GM23248 (cell line): ENCODE measurements around the gene SIVA1. TPM values are rescaled to one million over a fixed set of nuclear protein-coding genes. Genes with fewer than 3 reads are reported as not detected.

Source experiments
- DNase-seq: peaks from one replicate; pipeline ENCODE4 v3.0.0-alpha.2; 2015
- H2AFZ ChIP-seq: fragments of 200-600 bp; sonication (generic); 2 replicates; pipeline ENCODE4 v1.6.1; 2016; ENCODE audit warnings: antibody characterized with exemption
- H3F3A ChIP-seq: fragments of 200-600 bp; sonication (generic); 2 replicates; pipeline ENCODE4 v1.6.1; 2016; ENCODE audit warnings: mild to moderate bottlenecking, antibody characterized with exemption, mixed run types; ENCODE audit not compliant: insufficient read depth
- H3K27ac ChIP-seq: fragments of 200-600 bp; sonication (generic); 2 replicates; pipeline ENCODE4 v1.5.1; 2016; ENCODE audit warnings: mild to moderate bottlenecking
- H3K27me3 ChIP-seq: fragments of 200-600 bp; sonication (generic); replicated peaks from 2 replicates; pipeline ENCODE4 v1.6.1; 2016; ENCODE audit warnings: mild to moderate bottlenecking; ENCODE audit not compliant: insufficient read depth
- H3K36me3 ChIP-seq: fragments of 200-600 bp; sonication (generic); 2 replicates; pipeline ENCODE4 v1.6.1; 2016; ENCODE audit warnings: low read depth, mild to moderate bottlenecking
- H3K4me1 ChIP-seq: fragments of 200-600 bp; sonication (generic); 2 replicates; pipeline ENCODE4 v1.6.1; 2016; ENCODE audit warnings: mild to moderate bottlenecking; ENCODE audit not compliant: insufficient read depth
- H3K4me2 ChIP-seq: fragments of 200-600 bp; sonication (generic); one replicate; pipeline ENCODE4 v1.6.1; 2016; ENCODE audit warnings: mild to moderate bottlenecking; ENCODE audit not compliant: unreplicated experiment
- H3K4me3 ChIP-seq: fragments of 200-600 bp; sonication (generic); 2 replicates; pipeline ENCODE4 v1.5.1; 2016; ENCODE audit warnings: mild to moderate bottlenecking
- H3K79me2 ChIP-seq: fragments of 200-600 bp; sonication (generic); 2 replicates; pipeline ENCODE4 v1.6.1; 2016; ENCODE audit warnings: mild to moderate bottlenecking; ENCODE audit not compliant: insufficient read depth
- H3K9ac ChIP-seq: fragments of 200-600 bp; sonication (generic); 2 replicates; pipeline ENCODE4 v1.6.1; 2016; ENCODE audit warnings: mild to moderate bottlenecking
- H3K9me2 ChIP-seq: fragments of 200-600 bp; sonication (generic); 2 replicates; pipeline ENCODE4 v1.6.1; 2016; ENCODE audit warnings: mixed run types, mild to moderate bottlenecking, moderate library complexity; ENCODE audit not compliant: insufficient read depth
- H3K9me3 ChIP-seq: fragments of 200-600 bp; sonication (generic); one replicate; pipeline ENCODE4 v1.6.1; 2017; ENCODE audit warnings: low read depth
- H4K20me1 ChIP-seq: fragments of 200-600 bp; sonication (generic); 2 replicates; pipeline ENCODE4 v1.6.0; 2016; ENCODE audit not compliant: insufficient read depth
- EZH2 ChIP-seq: fragments of 200-600 bp; sonication (generic); IDR thresholded peaks from 2 replicates; pipeline ENCODE4 v1.6.1; 2018; ENCODE audit warnings: antibody characterized with exemption, mild to moderate bottlenecking; ENCODE audit not compliant: insufficient read depth, poor library complexity, severe bottlenecking
- EZH2phosphoT487 ChIP-seq: fragments of 200-600 bp; sonication (generic); IDR thresholded peaks from 2 replicates; pipeline ENCODE4 v1.6.1; 2018; ENCODE audit warnings: antibody characterized with exemption, moderate library complexity, mild to moderate bottlenecking, low read depth; ENCODE audit not compliant: insufficient read depth
- WGBS, 2 experiments: methylation state at CpG; one replicate each; pipeline ENCODE4 v1.1.6; 2015 to 2017; ENCODE audit warnings: low lambda C conversion rate in 2 of 2, low coverage in 1 of 2; ENCODE audit errors: missing lambda C conversion rate in 2 of 2; 5-methylcytosine and 5-hydroxymethylcytosine counted together
- in situ Hi-C: fragments of 300-500 bp; cut with MboI; formaldehyde crosslinking; loops from 2 replicates; pipeline ENCODE4 v1.15.0; 2020
- polyA plus RNA-seq: library from polyadenylated mRNA; unstranded; fragments of >200 nt; fragmentation: Nextera tagmentation; extraction: Ambion mirVana; gene quantifications from 2 replicates; pipeline ENCODE4 v1.2.1, GENCODE V29; 2016
- total RNA-seq: library from RNA; depleted of rRNA; stranded (reverse); fragments of >200 nt; shearing (Covaris generic); gene quantifications from 2 replicates; pipeline ENCODE4 v1.2.3, GENCODE V29; 2014

SIVA1 gene
- total and polyA plus RNA-seq, 2 experiments from 2014 or later = 132 to 174 TPM

DNA sequence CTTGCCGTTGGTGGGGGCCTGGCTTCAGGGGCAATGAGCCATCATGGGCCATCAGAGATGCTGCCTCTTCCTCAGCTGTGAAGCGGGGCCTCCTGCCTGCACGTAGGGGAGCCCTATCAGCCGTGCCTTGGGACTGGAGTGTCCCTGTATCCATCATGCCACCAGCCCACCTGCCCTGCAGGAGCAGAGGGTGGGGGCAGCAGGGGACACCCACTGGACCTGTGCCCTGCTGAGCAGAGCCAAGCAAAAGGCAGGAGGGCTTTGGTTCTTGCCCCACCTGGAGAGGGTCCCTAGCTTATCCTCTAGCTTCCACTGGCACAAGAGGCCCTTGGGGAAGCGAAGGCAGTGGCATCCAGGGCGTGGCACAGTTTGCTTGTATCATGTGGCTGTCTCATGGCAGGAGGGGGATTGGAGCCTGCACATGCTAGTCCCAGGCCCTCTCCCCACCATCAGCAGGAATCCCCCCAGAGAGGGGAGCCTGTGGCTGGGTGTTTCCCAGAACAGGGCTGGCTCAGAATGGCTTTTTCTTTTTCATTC, 18.8 kb upstream of the SIVA1 start:
- H3K4me1 ChIP-seq = peaks cover 9% of the 10 kb centered on the region
- H4K20me1 ChIP-seq = no peaks in the 10 kb centered on the region
- H3K4me2 ChIP-seq = no peak overlapping the region
- H3K27me3 ChIP-seq = no peaks in the 10 kb centered on the region
- H3F3A ChIP-seq = no peaks in the 10 kb centered on the region; the same call in 1 of the 2 replicates
- H2AFZ ChIP-seq = no peak overlapping the region
- TF ChIP-seq EZH2 = no peak
- TF ChIP-seq EZH2phosphoT487 = no peak
- no peaks in the 10 kb centered on the region for H3K9me2 ChIP-seq
- no peak overlapping the region for H3K27ac ChIP-seq
- WGBS, 2 experiments = 86 to 87% methylated on average over 6 of the region's 6 CpGs
- H3K9ac ChIP-seq = no peak overlapping the region
- H3K9me3 ChIP-seq = no peaks in the 10 kb centered on the region
- no peak overlapping the region for H3K4me3 ChIP-seq
- DNase-seq = no peak
- no peaks in the 10 kb centered on the region for H3K79me2 ChIP-seq
- H3K36me3 ChIP-seq = no peaks in the 10 kb centered on the region
- in situ Hi-C loops = no loop called here

DNA sequence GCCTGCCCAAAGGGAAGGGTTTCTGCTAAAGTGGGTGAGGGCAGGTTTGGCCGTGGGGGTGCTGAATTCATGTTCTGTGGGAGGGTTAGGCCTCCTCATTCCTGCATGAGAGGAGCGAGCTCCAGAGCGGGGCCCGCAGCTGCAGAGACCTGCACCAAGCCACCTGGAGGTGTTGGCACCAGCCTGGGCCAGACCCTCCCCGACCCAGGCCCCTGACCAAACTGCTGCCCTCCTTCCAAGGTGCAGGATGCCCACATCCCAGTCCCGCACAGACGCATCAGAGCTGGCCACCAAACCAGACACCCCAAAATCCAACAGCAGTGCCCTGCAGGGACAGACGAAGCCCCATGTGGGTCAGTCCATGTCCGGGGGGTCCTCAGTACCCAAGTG, 18.4 kb upstream of the SIVA1 start:
- in situ Hi-C loops = no loop called here

DNA sequence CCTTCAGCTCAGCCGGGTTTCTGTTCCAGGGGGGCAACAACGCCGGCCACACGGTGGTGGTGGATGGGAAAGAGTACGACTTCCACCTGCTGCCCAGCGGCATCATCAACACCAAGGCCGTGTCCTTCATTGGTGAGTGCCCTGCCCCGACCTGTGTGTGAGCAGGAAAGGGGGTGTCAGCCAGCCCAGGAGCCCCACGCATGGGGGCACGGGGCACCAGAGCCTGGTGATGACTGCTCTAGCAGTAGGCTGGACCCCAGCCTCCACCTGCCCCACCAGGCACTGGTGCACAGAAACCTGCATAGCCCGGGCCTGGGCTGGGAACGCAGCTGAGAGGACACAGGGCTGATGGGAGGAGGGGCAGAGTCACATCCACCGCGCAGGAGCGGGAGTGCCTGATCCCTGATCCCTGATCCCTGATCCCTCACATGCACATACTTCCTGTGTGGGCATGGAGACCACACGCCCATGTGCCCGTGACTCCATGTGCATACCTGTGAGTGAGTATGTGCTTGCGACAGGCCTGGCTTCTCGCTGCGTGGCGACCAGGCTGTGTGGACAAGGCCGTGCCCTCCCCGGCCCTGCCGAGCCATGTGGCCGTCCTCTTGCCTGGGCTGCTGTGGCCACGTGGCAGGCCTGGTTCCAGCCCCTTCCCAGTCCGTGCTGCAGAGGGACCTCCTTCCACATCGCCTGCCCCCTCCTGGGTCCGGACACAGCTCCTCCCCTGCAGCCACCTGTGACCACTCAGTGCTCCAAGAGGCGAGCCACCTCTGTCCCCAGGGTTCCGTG, 17.8 kb upstream of the SIVA1 start:
- no peak overlapping the region for H3K9ac ChIP-seq
- in situ Hi-C loops = no loop called here

More for the DNA sequence above, 18.4 kb upstream of the SIVA1 start:
- H3K36me3 ChIP-seq = no peaks in the 10 kb centered on the region
- TF ChIP-seq EZH2 (no peak), EZH2phosphoT487 (no peak)
- no peaks in the 10 kb centered on the region for H3K9me3 ChIP-seq
- no peaks in the 10 kb centered on the region; the same call in 1 of the 2 replicates for H3F3A ChIP-seq
- H3K9me2 ChIP-seq = no peaks in the 10 kb centered on the region
- no peaks in the 10 kb centered on the region for H4K20me1 ChIP-seq
- DNase-seq = no peak
- H3K79me2 ChIP-seq = no peaks in the 10 kb centered on the region
- no peak overlapping the region for H3K27ac ChIP-seq
- no peak overlapping the region for H3K4me3 ChIP-seq
- 90 to 98% methylated on average over 8 to 9 of the region's 9 CpGs for WGBS, 2 experiments
- H3K27me3 ChIP-seq = no peaks in the 10 kb centered on the region
- no peak overlapping the region for H2AFZ ChIP-seq
- H3K4me1 ChIP-seq = peaks cover 9% of the 10 kb centered on the region
- H3K9ac ChIP-seq = no peak overlapping the region
- H3K4me2 ChIP-seq = no peak overlapping the region

DNA sequence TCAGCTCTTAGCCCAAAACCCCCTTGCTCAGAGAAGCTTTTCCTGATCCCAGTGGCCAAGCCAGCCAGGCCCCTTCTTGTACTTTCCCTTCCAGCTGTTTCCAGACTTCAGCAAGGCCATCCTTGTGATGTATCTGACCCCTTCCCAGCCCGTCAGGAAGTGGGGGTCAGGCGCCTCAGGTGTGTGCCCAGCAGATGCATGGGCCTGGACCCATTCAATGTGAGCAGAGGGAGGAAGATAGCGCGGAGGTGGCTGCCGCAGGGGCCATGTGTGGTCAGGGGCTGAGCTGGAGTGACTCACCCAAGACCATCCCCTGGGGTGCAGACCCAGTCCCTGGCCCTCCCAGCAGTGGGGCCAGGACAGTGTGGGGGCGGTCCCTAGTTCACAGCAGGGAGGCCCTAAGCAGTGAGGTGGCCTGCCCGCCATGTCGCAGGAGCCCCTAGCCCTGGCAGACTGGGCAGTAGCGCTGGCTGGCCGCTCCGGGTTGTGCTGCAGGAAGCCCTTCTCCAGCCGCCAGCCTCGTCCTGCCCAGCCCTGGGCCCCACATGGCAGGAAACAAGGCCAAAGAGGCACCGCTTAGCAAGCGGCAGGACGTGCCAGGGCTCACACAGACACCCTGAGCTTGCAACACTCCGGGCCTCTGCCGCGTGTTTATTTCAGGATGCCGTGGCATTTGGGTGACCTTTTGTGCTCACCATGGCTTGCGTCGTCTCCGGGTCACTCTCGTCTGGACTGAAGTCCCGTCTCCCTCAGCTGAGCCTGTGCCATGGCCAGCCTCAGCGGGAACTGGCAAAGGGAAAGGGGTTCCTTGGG, 16.9 kb upstream of the SIVA1 start:
- Histone ChIP-seq H3F3A (no peaks in the 10 kb centered on the region; the same call in 1 of the 2 replicates), H3K9me3 (no peaks in the 10 kb centered on the region), H2AFZ (peak overlapping the region; percentile 79), H3K4me3 (no peak overlapping the region), H3K27me3 (no peaks in the 10 kb centered on the region), H3K36me3 (no peaks in the 10 kb centered on the region), H3K9ac (peak overlapping the region; percentile 51), H3K4me2 (no peak overlapping the region), H3K9me2 (no peaks in the 10 kb centered on the region), H4K20me1 (no peaks in the 10 kb centered on the region), H3K79me2 (no peaks in the 10 kb centered on the region), H3K27ac (peak overlapping the region; percentile 64), H3K4me1 (peaks cover 9% of the 10 kb centered on the region)
- peak; percentile 91 for DNase-seq
- 20 to 22% methylated on average over 24 to 26 of the region's 26 CpGs for WGBS, 2 experiments
- no peak for TF ChIP-seq EZH2phosphoT487
- TF ChIP-seq EZH2 = no peak
- in situ Hi-C loops = no loop called here

More for the DNA sequence above, 17.8 kb upstream of the SIVA1 start:
- Histone ChIP-seq H2AFZ (no peak overlapping the region), H3K9me3 (no peaks in the 10 kb centered on the region), H4K20me1 (no peaks in the 10 kb centered on the region), H3K27me3 (no peaks in the 10 kb centered on the region), H3K27ac (no peak overlapping the region), H3K9me2 (no peaks in the 10 kb centered on the region), H3K4me2 (no peak overlapping the region), H3K79me2 (no peaks in the 10 kb centered on the region), H3F3A (no peaks in the 10 kb centered on the region; the same call in 1 of the 2 replicates), H3K4me3 (no peak overlapping the region), H3K4me1 (peaks cover 9% of the 10 kb centered on the region), H3K36me3 (no peaks in the 10 kb centered on the region)
- TF ChIP-seq EZH2 = no peak
- TF ChIP-seq EZH2phosphoT487 = no peak
- 97 to 98% methylated on average over 24 to 31 of the region's 31 CpGs for WGBS, 2 experiments
- DNase-seq = no peak
